GM19193 (cell line): ENCODE measurements around the gene RAP1B.
A peak's percentile ranks its signal among the peaks of the same experiment; 100 is the strongest.

ENCODE experiments used
- POLR2A ChIP-seq: IDR thresholded peaks from 4 replicates; pipeline ENCODE4 v1.6.1; 2011; ENCODE audit not compliant: insufficient read depth, insufficient read length; ENCODE audit errors: extremely low read depth

Gene RAP1B

GRCh38 chr12:68610370-68611093, at the start of gene RAP1B:
TSS of gene RAP1B (plus strand) at chr12:68610899. CDS start at chr12:68648725, 37,826 bp downstream.
- TF ChIP-seq POLR2A = peak; percentile 97

DNA sequence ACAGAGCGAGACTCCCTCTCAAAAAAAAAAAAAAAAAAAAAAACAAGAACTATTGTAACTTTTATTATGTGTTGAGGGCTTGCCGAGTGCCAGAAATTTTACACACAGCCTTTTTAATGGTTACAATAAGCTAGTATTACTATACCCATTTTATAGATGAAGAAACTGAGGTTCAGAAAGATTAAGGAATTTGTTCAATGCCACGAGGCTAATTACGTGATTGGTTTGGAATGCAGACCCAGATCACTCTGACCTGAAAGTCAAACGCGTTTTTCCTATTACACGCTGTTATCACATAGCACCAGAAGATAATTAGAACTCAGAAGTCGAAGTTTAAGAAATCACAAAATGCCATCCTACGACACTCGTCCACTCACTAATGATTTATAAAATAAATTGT, 48.9 kb upstream of the RAP1B start:
- TF ChIP-seq POLR2A = no peak

DNA sequence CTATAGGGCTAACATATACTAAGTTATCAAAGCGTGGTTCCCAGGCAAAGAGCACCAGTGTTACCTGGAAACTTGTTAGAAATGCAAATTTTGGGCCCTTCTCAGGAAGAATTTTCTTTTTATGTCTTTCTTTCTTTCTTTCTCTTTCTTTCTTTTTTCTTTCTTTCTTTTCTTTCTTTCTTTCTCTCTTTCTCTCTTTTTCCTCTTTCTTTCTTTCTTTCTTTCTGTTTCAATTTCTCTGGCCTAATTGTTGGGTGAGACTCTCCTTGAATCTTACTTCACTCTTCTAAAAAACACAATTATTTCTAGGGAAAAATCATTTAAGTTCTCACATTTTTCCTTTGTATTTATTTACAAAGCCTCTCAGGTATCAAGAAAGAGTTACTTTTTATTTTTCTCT, 46.5 kb upstream of the RAP1B start:
- TF ChIP-seq POLR2A = no peak

GRCh38 chr12:68565391-68565903, 45.3 kb upstream of the RAP1B start:
- TF ChIP-seq POLR2A = no peak

DNA sequence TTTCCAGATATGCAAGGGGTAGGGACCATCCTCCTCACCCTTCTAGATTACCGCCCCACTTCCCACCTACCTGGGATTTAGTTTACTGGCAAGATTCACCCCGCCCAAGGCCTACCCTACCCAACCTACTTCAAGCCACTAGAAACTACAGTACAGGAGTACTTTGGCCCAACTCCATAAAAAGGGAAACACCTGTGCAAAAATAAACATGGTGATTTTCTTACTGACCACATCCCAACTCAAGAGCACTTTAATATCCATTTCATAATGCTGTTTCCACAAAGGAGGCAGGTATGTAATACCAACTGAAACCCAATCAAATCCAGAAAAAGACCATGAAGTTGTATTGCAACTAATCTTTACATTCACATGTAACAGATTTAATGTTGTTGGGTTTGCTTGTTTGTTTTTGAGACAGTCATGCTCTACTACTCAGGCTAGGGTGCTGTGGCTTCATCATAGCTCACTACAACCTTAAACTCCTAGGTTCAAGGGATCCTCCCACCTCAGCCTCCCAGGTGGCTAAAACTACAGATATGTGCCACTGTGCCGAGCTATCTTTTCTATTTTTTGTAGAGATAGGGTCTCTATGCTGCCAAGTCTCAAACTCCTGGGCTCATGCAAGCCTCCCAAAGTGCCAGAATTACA, 41.7 kb upstream of the RAP1B start:
- no peak for TF ChIP-seq POLR2A

DNA sequence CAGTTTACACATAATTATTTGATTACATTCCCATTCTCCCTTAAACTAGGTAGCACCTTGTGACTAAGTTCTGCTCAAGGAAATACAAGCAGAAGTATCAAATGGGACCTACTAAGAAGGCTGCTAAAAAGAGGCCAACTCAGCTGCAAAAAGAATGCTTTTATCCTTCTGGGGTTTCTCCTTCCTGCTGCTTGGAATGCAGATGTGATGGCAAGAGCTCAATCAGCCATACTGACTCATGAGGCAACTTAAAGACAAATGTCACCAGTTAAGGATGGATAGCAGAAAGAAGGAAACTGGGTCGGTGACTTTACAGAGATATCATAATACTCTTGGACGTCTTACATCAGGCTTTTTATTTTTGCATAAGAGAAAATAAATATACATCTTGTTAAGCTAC, 38.0 kb upstream of the RAP1B start:
- no peak for TF ChIP-seq POLR2A

GRCh38 chr12:68573406-68573805, 37.3 kb upstream of the RAP1B start:
- no peak for TF ChIP-seq POLR2A

GRCh38 chr12:68577949-68578348, 32.8 kb upstream of the RAP1B start:
- TF ChIP-seq POLR2A = no peak

DNA sequence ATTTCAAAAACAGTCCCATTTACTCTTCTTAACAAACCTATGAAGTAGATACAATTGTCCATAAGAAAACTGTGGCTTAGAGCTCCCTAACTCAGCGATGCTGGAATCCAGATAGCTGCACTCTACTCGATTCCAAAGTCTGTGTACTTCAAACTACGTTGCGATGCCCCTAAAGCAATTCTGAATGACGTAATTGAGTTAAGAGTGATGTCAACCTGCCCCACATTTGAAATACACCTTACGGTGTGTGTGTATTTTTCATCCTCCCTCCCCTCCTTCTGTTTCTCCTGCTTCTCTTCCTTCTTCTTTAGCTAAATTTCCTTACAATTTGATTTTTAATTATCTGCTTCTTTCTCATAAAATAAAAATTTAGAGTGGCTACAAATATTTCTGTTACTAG, 31.9 kb upstream of the RAP1B start:
- no peak for TF ChIP-seq POLR2A

DNA sequence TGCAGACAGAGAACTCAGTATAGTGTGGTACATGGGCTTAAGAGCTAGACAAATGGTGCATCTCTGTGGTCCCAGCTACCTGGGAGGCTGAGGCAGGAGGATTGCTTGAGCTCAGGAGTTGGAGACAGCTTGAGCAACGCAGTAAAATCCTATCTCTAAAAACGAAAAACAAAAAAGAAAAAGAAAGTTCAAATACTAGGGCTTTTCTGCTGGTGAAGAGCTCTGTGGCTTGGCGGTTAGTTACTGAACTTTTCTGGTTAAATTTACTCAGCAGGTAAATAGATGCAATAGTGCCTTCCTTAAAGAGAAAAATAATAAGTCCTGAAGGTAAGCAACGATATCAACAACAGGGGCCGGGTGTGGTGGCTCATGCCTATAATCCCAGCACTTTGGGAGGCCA, 31.4 kb upstream of the RAP1B start:
- no peak for TF ChIP-seq POLR2A

DNA sequence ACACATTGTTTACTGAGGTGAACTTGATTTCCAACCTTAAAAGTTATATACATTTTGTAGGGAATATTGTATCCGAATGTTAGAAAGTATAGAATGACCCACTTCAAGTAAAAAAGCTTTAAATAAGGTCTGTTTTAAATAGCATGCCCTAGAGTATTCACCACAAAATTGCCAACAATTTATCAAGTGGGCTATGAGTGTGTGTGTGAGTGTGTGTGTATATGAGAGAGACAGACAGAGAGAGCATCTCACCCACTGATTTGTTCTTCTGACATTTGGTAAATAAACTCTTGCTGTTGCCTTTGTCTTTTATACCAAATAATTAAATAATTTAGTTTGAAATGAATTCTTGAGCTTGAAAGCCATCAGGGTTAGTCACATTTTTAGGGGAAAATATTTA, 29.8 kb upstream of the RAP1B start:
- no peak for TF ChIP-seq POLR2A

GRCh38 chr12:68581926-68582325, 28.8 kb upstream of the RAP1B start:
- no peak for TF ChIP-seq POLR2A

- TF ChIP-seq POLR2A = no peak
Measured at GRCh38 chr12:68585966-68586365, 24.7 kb upstream of the RAP1B start.

GRCh38 chr12:68587448-68587873, 23.2 kb upstream of the RAP1B start:
- no peak for TF ChIP-seq POLR2A

DNA sequence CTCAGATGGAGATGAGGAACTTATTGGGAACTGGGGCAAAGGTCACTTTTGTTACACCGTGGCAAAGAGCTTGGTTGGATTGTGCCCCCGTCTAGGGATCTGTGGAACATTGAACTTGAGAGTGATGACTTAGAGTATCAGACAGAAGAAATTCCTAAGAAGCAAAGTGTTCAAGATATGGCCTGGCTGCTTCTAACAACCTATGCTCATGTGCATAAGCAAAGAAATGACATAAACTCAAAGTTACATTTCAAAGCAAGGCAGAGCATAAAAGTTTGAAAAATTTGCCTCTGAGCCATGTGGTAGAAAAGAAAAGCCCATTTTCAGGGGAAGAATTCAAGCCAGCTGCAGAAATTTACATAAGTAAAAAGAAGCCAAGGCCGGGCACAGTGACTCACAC, 21.5 kb upstream of the RAP1B start:
- no peak for TF ChIP-seq POLR2A

DNA sequence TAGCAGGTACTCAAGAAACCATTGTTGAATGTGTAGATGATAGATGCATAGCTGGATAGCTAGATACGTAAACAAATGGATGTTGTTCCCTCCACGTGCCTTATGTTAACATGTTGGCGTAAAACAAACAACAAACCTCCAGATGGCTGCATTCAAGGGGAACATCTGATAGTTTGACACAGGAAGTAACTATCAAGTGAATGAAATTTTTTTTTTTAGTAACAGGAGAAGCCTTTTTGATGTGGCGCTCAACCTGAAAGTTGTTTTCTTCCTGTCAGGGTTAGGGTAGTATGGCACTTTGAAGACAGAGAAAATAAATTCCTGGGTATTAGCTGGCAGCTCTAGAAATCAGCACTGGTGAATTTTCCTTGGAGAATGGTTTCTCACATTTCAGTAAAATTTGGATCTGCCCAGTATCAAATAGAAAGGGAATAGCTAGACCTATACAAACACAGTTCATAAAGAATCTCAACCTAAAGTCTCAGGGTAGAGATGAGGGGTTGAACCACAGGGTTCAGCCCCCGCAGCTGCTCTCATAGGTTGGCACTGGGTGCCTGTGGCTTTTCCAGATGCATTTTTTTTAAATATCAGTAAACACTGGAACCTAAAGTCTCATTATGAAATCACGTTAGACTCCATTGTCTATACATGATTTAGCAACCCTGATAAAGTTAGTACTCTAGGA, 18.8 kb upstream of the RAP1B start:
- TF ChIP-seq POLR2A = no peak

GRCh38 chr12:68595241-68595640, 15.5 kb upstream of the RAP1B start:
- TF ChIP-seq POLR2A = no peak

- TF ChIP-seq POLR2A = no peak
Measured at GRCh38 chr12:68601767-68602166, 8.9 kb upstream of the RAP1B start.
